ENCODE measurements around the gene PLEKHA4. TPM values are rescaled to one million over a fixed set of nuclear protein-coding genes. Genes with fewer than 3 reads are reported as not detected.
"Not testable (repeated sequence)": the region's sequence is repeated elsewhere in the genome, so short reads cannot be mapped to it uniquely, and the experiment has no call there.

PLEKHA4 gene
- total RNA-seq, 4 donors from 2014 or later, result 2.8 to 5.1 (median 5.0) TPM

- Histone ChIP-seq H3K9me3 (no peaks in the 10 kb centered on the region), H3K36me3 (no peaks in the 10 kb centered on the region), H3K27ac (no peak overlapping the region), H3K4me3 (no peak overlapping the region), H3K4me1 (peaks cover 4% of the 10 kb centered on the region), H3K27me3 (no peaks in the 10 kb centered on the region)
- no peak for TF ChIP-seq POLR2A (IDR thresholded peaks at IDR 0.05)
- TF ChIP-seq EP300 (IDR thresholded peaks at IDR 0.05), result no peak
- TF ChIP-seq POLR2AphosphoS5 (IDR thresholded peaks at IDR 0.05), result no peak
- TF ChIP-seq, protein P1, sequence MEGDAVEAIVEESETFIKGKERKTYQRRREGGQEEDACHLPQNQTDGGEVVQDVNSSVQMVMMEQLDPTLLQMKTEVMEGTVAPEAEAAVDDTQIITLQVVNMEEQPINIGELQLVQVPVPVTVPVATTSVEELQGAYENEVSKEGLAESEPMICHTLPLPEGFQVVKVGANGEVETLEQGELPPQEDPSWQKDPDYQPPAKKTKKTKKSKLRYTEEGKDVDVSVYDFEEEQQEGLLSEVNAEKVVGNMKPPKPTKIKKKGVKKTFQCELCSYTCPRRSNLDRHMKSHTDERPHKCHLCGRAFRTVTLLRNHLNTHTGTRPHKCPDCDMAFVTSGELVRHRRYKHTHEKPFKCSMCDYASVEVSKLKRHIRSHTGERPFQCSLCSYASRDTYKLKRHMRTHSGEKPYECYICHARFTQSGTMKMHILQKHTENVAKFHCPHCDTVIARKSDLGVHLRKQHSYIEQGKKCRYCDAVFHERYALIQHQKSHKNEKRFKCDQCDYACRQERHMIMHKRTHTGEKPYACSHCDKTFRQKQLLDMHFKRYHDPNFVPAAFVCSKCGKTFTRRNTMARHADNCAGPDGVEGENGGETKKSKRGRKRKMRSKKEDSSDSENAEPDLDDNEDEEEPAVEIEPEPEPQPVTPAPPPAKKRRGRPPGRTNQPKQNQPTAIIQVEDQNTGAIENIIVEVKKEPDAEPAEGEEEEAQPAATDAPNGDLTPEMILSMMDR (IDR thresholded peaks at IDR 0.05), result no peak
- WGBS, result 84% methylated on average over 4 of the region's 4 CpGs
- no peak for DNase-seq (ENCODE audit: low spot score in 2 of 2)
Observed at GRCh38 chr19:48890551-48890950, 22.1 kb upstream of the PLEKHA4 start.

DNA sequence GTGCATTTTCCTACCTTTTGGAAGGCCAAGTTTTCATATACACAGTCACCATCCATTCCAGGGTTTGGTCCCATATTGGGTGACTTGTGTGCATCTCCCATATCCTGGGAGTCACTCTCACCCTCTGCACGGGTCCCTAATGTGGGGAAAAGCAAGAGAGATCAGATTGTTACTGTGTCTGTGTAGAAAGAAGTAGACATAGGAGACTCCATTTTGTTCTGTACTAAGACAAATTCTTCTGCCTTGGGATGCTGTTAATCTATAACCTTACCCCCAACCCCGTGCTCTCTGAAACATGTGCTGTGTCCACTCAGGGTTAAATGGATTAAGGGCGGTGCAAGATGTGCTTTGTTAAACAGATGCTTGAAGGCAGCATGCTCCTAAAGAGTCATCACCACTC lies 21.1 kb upstream of the PLEKHA4 start:
- not testable (repeated sequence) for H3K4me1 ChIP-seq; H3K4me3 ChIP-seq; DNase-seq (ENCODE audit: low spot score in 2 of 2); H3K9me3 ChIP-seq; H3K27me3 ChIP-seq; H3K27ac ChIP-seq; H3K36me3 ChIP-seq
- WGBS, result 77% methylated on average over 1 of the region's 3 CpGs

DNA sequence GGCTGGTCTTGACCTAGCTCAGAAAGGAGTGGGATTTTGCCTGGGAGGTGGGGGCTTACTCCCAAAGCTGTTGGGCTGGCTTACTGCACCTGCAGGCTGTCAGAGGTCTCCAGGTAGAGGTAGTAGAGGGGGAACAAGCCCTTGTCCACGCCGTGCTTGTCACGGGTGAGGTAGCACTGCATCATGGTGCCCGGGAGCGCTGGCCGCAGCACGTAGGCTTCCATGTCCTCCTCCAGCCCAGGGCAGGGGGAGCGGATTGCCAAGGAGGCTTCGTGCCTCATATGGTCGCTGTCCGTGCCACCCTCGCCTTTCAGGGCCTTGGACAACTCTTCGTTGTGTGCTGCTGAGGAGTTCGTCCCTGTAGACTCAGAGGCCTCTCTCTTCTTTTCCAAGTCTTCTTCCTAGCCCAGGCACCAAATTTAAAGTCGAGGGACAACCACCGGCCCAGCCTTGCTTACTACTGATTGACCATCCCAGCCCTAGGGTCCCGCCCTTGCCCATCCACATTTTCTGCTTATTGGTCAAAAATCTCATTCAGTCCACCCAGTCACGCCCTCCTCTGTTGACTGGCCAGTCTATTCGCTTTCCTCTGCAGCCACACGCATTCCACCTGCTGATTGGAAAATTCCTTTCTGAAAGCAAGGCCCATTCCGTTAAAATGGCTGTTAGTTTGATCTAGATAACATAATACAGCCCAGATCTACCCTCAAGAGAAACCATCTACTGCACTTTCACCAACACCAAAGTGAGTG lies 19.6 kb upstream of the PLEKHA4 start:
- Histone ChIP-seq H3K27ac (no peak overlapping the region), H3K9me3 (no peaks in the 10 kb centered on the region), H3K27me3 (no peaks in the 10 kb centered on the region), H3K4me1 (no peaks in the 10 kb centered on the region), H3K4me3 (no peak overlapping the region), H3K36me3 (no peaks in the 10 kb centered on the region)
- TF ChIP-seq, protein P1 (IDR thresholded peaks at IDR 0.05), result no peak
- TF ChIP-seq POLR2AphosphoS5 (IDR thresholded peaks at IDR 0.05) (no peak), POLR2A (IDR thresholded peaks at IDR 0.05) (no peak), EP300 (IDR thresholded peaks at IDR 0.05) (no peak)
- WGBS, result 93% methylated on average over 18 of the region's 21 CpGs
- DNase-seq (ENCODE audit: low spot score in 2 of 2), result no peak

DNA sequence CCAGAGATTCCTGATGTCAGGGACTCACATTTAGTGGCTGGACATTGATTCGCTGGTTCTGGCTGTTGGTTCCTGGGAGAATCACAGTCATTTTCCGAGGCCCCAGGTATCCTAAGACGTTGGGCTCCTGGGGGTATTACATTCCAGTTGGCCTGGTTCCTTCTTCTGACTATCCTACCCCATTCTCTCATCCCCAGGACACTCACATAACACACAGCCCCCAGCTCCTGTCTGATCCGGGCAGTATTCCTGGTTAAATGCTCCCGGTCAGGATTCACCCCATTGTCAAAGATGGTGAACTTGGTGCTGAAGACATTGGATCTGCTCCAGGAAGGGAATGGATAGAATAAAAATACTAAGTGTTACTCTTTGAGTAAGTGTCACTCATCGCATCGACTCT lies 15.3 kb upstream of the PLEKHA4 start:
- no peaks in the 10 kb centered on the region for H3K36me3 ChIP-seq
- DNase-seq (ENCODE audit: low spot score in 2 of 2), result no peak
- WGBS, result 96% methylated on average over 7 of the region's 7 CpGs
- no peak overlapping the region for H3K4me3 ChIP-seq
- TF ChIP-seq, protein P1 (IDR thresholded peaks at IDR 0.05), result no peak
- TF ChIP-seq POLR2AphosphoS5 (IDR thresholded peaks at IDR 0.05) (no peak), EP300 (IDR thresholded peaks at IDR 0.05) (no peak), POLR2A (IDR thresholded peaks at IDR 0.05) (no peak)
- H3K27me3 ChIP-seq, result no peaks in the 10 kb centered on the region
- H3K4me1 ChIP-seq, result peaks cover 6% of the 10 kb centered on the region
- no peaks in the 10 kb centered on the region for H3K9me3 ChIP-seq
- no peak overlapping the region for H3K27ac ChIP-seq

DNA sequence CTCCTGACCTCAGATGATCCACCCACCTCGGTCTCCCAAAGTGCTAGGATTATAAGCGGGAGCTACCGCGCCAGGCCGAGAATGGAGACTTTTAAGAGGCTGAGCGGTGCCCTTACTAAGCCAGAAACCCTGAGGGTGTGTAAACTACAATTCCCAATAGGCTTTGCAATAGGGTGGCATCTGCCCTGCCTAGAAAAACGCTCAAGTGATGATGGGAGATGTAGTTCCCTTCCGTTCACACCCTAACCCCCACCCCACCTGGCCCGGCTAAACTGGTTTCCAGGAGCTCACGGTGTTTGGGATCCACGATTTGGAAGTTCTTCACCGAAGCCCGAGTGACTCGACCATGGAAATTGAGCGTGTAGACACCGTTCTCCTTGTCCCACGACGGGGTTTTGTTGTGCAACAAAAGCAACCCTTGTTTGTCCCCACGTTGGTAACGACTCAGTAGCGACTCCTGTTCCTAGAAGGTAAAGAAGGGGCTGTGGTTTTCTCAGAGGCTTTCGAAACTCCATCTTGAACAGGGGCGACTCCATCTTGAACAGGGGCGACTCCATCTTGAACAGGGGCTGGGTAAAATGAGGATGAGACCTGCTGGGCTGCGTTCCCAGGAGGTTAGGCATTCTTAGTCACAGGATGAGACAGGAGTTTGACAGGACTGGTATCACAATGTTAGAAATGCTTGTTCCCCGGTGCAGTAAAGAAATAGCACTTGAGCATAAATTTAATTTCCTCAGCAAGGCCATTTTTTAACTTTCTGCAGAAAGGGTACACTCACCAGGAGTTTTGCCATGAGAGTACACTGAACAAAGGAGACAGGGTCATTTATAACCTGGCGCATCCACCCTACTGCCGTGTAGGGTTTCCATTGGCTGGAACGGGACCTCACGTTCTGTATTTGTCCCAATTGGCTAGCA lies 13.6 kb upstream of the PLEKHA4 start:
- 82% methylated on average over 30 of the region's 30 CpGs for whole genome bisulfite sequencing
- Histone ChIP-seq H3K27ac (no peak overlapping the region), H3K27me3 (no peaks in the 10 kb centered on the region)

DNA sequence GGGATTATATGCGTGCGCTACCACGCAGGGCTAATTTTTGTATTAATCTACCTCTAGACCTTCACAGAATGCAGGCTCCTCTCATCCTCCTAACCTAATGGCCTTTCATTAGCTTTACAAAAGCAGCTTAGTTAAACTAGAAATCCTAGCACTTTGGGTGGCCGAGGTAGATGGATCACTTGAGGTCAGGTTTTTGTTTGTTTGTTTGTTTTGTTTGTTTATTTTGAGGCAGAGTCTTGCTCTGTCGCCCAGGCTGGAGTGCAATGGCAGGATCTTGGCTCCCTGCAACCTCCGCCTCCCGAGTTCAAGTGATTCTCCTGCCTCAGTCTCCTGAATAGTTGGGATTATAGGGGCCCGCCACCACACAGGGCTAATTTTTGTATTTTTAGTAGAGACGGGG lies 11.3 kb upstream of the PLEKHA4 start:
- H3K4me3 ChIP-seq; H3K27ac ChIP-seq; H3K9me3 ChIP-seq; DNase-seq (ENCODE audit: low spot score in 2 of 2); H3K27me3 ChIP-seq: not testable (repeated sequence)
- WGBS, result 94% methylated on average over 9 of the region's 9 CpGs
- H3K36me3 ChIP-seq, result peaks cover 29% of the 10 kb centered on the region
- peaks cover 38% of the 10 kb centered on the region for H3K4me1 ChIP-seq

More for the DNA sequence above, 13.6 kb upstream of the PLEKHA4 start:
- TF ChIP-seq, protein P1 (IDR thresholded peaks at IDR 0.05), result no peak
- no peak for TF ChIP-seq POLR2A (IDR thresholded peaks at IDR 0.05)
- no peak for TF ChIP-seq EP300 (IDR thresholded peaks at IDR 0.05)
- TF ChIP-seq POLR2AphosphoS5 (IDR thresholded peaks at IDR 0.05), result no peak
- no peak for DNase-seq (ENCODE audit: low spot score in 2 of 2)
- Histone ChIP-seq H3K36me3 (peaks cover 13% of the 10 kb centered on the region), H3K9me3 (no peaks in the 10 kb centered on the region), H3K4me1 (peaks cover 15% of the 10 kb centered on the region), H3K4me3 (no peak overlapping the region)

Data from suprapubic skin (tissue), 4 donors.